SK-N-SH treated with all-trans-retinoic acid at 6 μM for 48 hours (cell line): ENCODE measurements around the gene MDC1.

Source experiments
- ARNTL ChIP-seq: fragments of 450-650 bp; formaldehyde crosslinking; IDR thresholded peaks from 2 replicates; pipeline ENCODE4 v1.5.0; 2020; ENCODE audit warnings: low read depth, mild to moderate bottlenecking, moderate library complexity, borderline replicate concordance
- CSDC2 ChIP-seq: fragments of 250-450 bp; sonication (Bioruptor Pico); IDR thresholded peaks from 2 replicates; pipeline ENCODE4 v1.5.0; 2020; ENCODE audit warnings: mild to moderate bottlenecking, moderate library complexity
- CSRNP3 ChIP-seq: fragments of 250-450 bp; sonication (Bioruptor Pico); IDR thresholded peaks from 2 replicates; pipeline ENCODE4 v1.5.1; 2021; ENCODE audit warnings: mild to moderate bottlenecking, moderate library complexity
- ESRRG ChIP-seq: fragments of 250-450 bp; sonication (Bioruptor Pico); IDR thresholded peaks from 2 replicates; pipeline ENCODE4 v1.6.1; 2021; ENCODE audit warnings: mild to moderate bottlenecking
- GLIS3 ChIP-seq: fragments of 250-450 bp; sonication (Bioruptor Pico); IDR thresholded peaks from 2 replicates; pipeline ENCODE4 v1.5.0; 2020; ENCODE audit warnings: mild to moderate bottlenecking, moderate library complexity
- OSR1 ChIP-seq: fragments of 250-450 bp; sonication (Bioruptor Pico); IDR thresholded peaks from 2 replicates; pipeline ENCODE4 v1.8.0; 2022; ENCODE audit warnings: moderate library complexity, mild to moderate bottlenecking, inconsistent platforms
- POU6F1 ChIP-seq: fragments of 250-450 bp; sonication (Bioruptor Pico); IDR thresholded peaks from 2 replicates; pipeline ENCODE4 v1.8.0; 2021; ENCODE audit warnings: low read depth, mild to moderate bottlenecking, moderate library complexity, borderline replicate concordance
- PPARA ChIP-seq: fragments of 250-450 bp; sonication (Bioruptor Pico); IDR thresholded peaks from 2 replicates; pipeline ENCODE4 v1.5.0; 2020; ENCODE audit warnings: mild to moderate bottlenecking, borderline replicate concordance
- RARB ChIP-seq: fragments of 250-450 bp; sonication (Bioruptor Pico); IDR thresholded peaks from 2 replicates; pipeline ENCODE4 v1.8.0; 2021; ENCODE audit warnings: mild to moderate bottlenecking, moderate library complexity
- TSHZ2 ChIP-seq: fragments of 250-450 bp; sonication (Bioruptor Pico); IDR thresholded peaks from 2 replicates; pipeline ENCODE4 v1.5.0; 2020; ENCODE audit warnings: mild to moderate bottlenecking, moderate library complexity
- ZC3H10 ChIP-seq: fragments of 250-450 bp; sonication (Bioruptor Pico); IDR thresholded peaks from 2 replicates; pipeline ENCODE4 v1.5.1; 2021; ENCODE audit warnings: mild to moderate bottlenecking, moderate library complexity
- ZFP3 ChIP-seq: fragments of 250-450 bp; sonication (Bioruptor Pico); IDR thresholded peaks from 2 replicates; pipeline ENCODE4 v1.5.0; 2020; ENCODE audit warnings: mild to moderate bottlenecking, moderate library complexity
- ZNF70 ChIP-seq: fragments of 450-650 bp; formaldehyde crosslinking; IDR thresholded peaks from 2 replicates; pipeline ENCODE4 v1.5.0; 2020; ENCODE audit warnings: mild to moderate bottlenecking, moderate library complexity
- ZNF8 ChIP-seq: fragments of 450-650 bp; formaldehyde crosslinking; IDR thresholded peaks from 2 replicates; pipeline ENCODE4 v1.5.0; 2020; ENCODE audit warnings: mild to moderate bottlenecking, moderate library complexity

- TF ChIP-seq ZFP3 (CRISPR knock-in tag) = peak; percentile 86; the same call in 1 of the 2 replicates
- TF ChIP-seq ZC3H10 (CRISPR knock-in tag) = no peak
- TF ChIP-seq POU6F1 = no peak
- no peak for TF ChIP-seq ZNF70 (CRISPR knock-in tag)
- no peak for TF ChIP-seq ARNTL (CRISPR knock-in tag)
- TF ChIP-seq RARB (CRISPR knock-in tag) = no peak
- no peak for TF ChIP-seq OSR1
- TF ChIP-seq CSDC2 (CRISPR knock-in tag) = no peak
- TF ChIP-seq PPARA (CRISPR knock-in tag) = no peak
- TF ChIP-seq ESRRG = no peak
- TF ChIP-seq CSRNP3 (CRISPR knock-in tag) = no peak
- no peak for TF ChIP-seq TSHZ2 (CRISPR knock-in tag)
- TF ChIP-seq ZNF8 (CRISPR knock-in tag) = no peak
- TF ChIP-seq GLIS3 (CRISPR knock-in tag) = no peak
Observed at GRCh38 chr6:30690403-30691207, 26.5 kb downstream of the MDC1 start, which contains the start of gene NRM.
